Panc1 (cell line): Measurements from ENCODE around the gene SLC39A8.

Source experiments
- CTCF ChIP-seq: fragments of 450-650 bp; IDR thresholded peaks from 2 replicates; pipeline ENCODE4 v1.5.1; 2017; ENCODE audit warnings: mild to moderate bottlenecking
- POLR2AphosphoS5 ChIP-seq: IDR thresholded peaks from 2 replicates; pipeline ENCODE4 v1.6.1; 2012; ENCODE audit warnings: mild to moderate bottlenecking, low read depth, low read length, moderate library complexity
- REST ChIP-seq, 2 experiments: IDR thresholded peaks; 2 replicates each; pipeline ENCODE4 v1.6.1; 2011 to 2012; ENCODE audit warnings: low read depth in 2 of 2, control low read depth in 1 of 2, low read length in 1 of 2, mild to moderate bottlenecking in 1 of 2, moderate library complexity in 1 of 2; ENCODE audit not compliant: insufficient read depth in 1 of 2
- SIN3A ChIP-seq: IDR thresholded peaks from 2 replicates; pipeline ENCODE4 v1.6.1; 2012; ENCODE audit warnings: low read depth, mild to moderate bottlenecking, low read length, moderate library complexity, borderline replicate concordance; ENCODE audit not compliant: insufficient read depth

GRCh38 chr4:102217775-102218355 lies 127.4 kb downstream of the SLC39A8 start:
- TF ChIP-seq CTCF, result no peak
- TF ChIP-seq POLR2AphosphoS5, result no peak
- TF ChIP-seq REST (IDR thresholded peaks at IDR 0.05; ENCODE audit: insufficient read depth in 1 of 2, low read depth in 2 of 2, low read length in 1 of 2), result no peak
- TF ChIP-seq SIN3A, result no peak
